Ovary (tissue), 3 donors: ENCODE data around the gene CSMD2.
"Not testable (repeated sequence)": the region's sequence is repeated elsewhere in the genome, so short reads cannot be mapped to it uniquely, and the experiment has no call there.

Experiments used
- EP300 ChIP-seq: sonication (generic); formaldehyde crosslinking; IDR thresholded peaks from one replicate; pipeline ENCODE4 v1.6.1; 2017; ENCODE audit warnings: antibody characterized with exemption
- POLR2A ChIP-seq: fragments of 450-650 bp; IDR thresholded peaks from one replicate; pipeline ENCODE4 v1.6.1; 2017; ENCODE audit warnings: antibody characterized with exemption, mild to moderate bottlenecking, moderate library complexity
- TF ChIP-seq, protein P1 (sequence below), 3 donors: fragments of 450-650 bp in 2 of 3; fragments of 200-600 bp in 1 of 3; IDR thresholded peaks; one replicate each; pipeline versions ENCODE4 v1.5.1 to v1.8.0; 2016 to 2022; ENCODE audit warnings: antibody characterized with exemption in 3 of 3, mild to moderate bottlenecking in 1 of 3
- donor health status: DM: no; HTN: no; CAD: no.

- TF ChIP-seq, protein P1, sequence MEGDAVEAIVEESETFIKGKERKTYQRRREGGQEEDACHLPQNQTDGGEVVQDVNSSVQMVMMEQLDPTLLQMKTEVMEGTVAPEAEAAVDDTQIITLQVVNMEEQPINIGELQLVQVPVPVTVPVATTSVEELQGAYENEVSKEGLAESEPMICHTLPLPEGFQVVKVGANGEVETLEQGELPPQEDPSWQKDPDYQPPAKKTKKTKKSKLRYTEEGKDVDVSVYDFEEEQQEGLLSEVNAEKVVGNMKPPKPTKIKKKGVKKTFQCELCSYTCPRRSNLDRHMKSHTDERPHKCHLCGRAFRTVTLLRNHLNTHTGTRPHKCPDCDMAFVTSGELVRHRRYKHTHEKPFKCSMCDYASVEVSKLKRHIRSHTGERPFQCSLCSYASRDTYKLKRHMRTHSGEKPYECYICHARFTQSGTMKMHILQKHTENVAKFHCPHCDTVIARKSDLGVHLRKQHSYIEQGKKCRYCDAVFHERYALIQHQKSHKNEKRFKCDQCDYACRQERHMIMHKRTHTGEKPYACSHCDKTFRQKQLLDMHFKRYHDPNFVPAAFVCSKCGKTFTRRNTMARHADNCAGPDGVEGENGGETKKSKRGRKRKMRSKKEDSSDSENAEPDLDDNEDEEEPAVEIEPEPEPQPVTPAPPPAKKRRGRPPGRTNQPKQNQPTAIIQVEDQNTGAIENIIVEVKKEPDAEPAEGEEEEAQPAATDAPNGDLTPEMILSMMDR (IDR thresholded peaks at IDR 0.05): not testable (repeated sequence)
- TF ChIP-seq POLR2A, EP300: not testable (repeated sequence)
Observed at GRCh38 chr1:34092399-34092798, 72.6 kb downstream of the CSMD2 start.
